Vagina (tissue), 2 donors: Measurements from ENCODE around the gene TNFRSF9.

Experiments used
- CTCF ChIP-seq, 3 experiments: fragments of 450-650 bp in 2 of 3; fragments of 200-600 bp in 1 of 3; sonication (generic) in 1 of 3; IDR thresholded peaks; one replicate each; pipeline ENCODE4 v1.5.1; 2017 to 2019; ENCODE audit warnings: antibody characterized with exemption in 3 of 3, mild to moderate bottlenecking in 2 of 3, moderate library complexity in 2 of 3
- POLR2AphosphoS5 ChIP-seq, 2 donors: sonication (generic); formaldehyde crosslinking; IDR thresholded peaks; one replicate each; pipeline ENCODE4 v1.9.0; 2017; ENCODE audit warnings: antibody characterized with exemption in 2 of 2, mild to moderate bottlenecking in 2 of 2, low read depth in 1 of 2; ENCODE audit not compliant: insufficient read depth in 1 of 2

DNA sequence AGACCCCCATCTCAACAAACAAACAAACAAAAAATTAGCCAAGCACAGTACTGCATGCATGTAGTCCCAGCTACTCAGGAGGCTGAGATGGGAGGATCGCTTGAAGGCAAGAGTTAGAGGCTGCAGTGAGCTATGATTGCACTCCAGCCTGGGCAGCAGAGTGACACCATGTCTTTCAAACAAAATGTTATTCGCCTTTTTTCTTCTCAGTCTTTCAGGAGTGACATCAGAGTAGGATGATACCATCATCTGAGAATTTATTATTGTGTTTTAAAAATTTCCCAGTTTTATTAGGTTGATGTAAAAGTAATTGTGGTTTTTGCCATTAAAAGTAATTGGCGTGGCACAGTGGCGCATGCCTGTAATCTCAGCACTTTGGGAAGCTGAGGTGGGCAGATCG, 31.6 kb upstream of the TNFRSF9 start:
- TF ChIP-seq CTCF (IDR thresholded peaks at IDR 0.05) (no peak), POLR2AphosphoS5 (IDR thresholded peaks at IDR 0.05; ENCODE audit: insufficient read depth in 1 of 2, low read depth in 1 of 2) (no peak)
